HL-60 (cell line): Measurements from ENCODE around the gene POP7.

ENCODE experiments used
- POLR2AphosphoS5 ChIP-seq: IDR thresholded peaks from 2 replicates; pipeline ENCODE4 v1.6.1; 2012; ENCODE audit warnings: low read depth
- SPI1 ChIP-seq: IDR thresholded peaks from 2 replicates; pipeline ENCODE4 v1.6.1; 2012; ENCODE audit warnings: low read depth, mild to moderate bottlenecking, borderline replicate concordance
- TF ChIP-seq, protein P1 (sequence below): IDR thresholded peaks from one replicate; pipeline ENCODE4 v1.5.1; 2011; ENCODE audit warnings: low read length, control low read depth, inconsistent platforms; ENCODE audit not compliant: insufficient read depth

DNA sequence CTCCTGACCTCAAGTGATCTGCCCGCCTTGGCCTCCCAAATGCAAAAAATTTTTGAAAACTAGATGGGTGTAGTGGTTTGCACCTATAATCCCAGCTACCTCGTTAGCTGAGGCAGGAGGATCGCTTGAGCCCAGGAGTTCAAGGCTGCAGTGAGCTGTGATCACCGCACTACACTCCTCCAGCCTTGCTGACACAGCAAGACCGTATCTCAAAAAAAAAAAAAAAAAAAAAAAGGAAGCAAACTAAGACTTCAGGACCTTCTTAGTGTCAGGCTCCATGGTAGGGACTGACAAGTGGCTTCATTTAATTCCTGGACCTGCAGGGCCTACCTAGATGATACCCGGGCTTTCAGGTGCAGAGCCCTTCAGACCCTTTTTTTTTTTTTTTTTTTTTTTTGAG lies 2.5 kb downstream of the POP7 start:
- TF ChIP-seq, protein P1, sequence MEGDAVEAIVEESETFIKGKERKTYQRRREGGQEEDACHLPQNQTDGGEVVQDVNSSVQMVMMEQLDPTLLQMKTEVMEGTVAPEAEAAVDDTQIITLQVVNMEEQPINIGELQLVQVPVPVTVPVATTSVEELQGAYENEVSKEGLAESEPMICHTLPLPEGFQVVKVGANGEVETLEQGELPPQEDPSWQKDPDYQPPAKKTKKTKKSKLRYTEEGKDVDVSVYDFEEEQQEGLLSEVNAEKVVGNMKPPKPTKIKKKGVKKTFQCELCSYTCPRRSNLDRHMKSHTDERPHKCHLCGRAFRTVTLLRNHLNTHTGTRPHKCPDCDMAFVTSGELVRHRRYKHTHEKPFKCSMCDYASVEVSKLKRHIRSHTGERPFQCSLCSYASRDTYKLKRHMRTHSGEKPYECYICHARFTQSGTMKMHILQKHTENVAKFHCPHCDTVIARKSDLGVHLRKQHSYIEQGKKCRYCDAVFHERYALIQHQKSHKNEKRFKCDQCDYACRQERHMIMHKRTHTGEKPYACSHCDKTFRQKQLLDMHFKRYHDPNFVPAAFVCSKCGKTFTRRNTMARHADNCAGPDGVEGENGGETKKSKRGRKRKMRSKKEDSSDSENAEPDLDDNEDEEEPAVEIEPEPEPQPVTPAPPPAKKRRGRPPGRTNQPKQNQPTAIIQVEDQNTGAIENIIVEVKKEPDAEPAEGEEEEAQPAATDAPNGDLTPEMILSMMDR: no peak
- TF ChIP-seq SPI1 (no peak), POLR2AphosphoS5 (no peak)
